Endothelial cell (in vitro differentiated cells): ENCODE measurements around the gene CLBA1. TPM values are rescaled to one million over a fixed set of nuclear protein-coding genes. Genes with fewer than 3 reads are reported as not detected.

Experiments
- DNase-seq: peaks from one replicate; pipeline ENCODE4 v3.0.0; 2021; ENCODE audit warnings: low spot score
- H3K27ac Mint-ChIP-seq: one replicate; pipeline ENCODE4 v1.8.0; 2021; ENCODE audit warnings: mixed read lengths, inconsistent platforms; ENCODE audit not compliant: unreplicated experiment
- H3K27me3 Mint-ChIP-seq: one replicate; pipeline ENCODE4 v1.8.0; 2021; ENCODE audit warnings: mild to moderate bottlenecking, moderate library complexity, mixed read lengths, inconsistent platforms; ENCODE audit not compliant: unreplicated experiment
- H3K36me3 Mint-ChIP-seq: one replicate; pipeline ENCODE4 v1.8.0; 2021; ENCODE audit warnings: mild to moderate bottlenecking, low read depth, mixed read lengths, inconsistent platforms; ENCODE audit not compliant: unreplicated experiment
- H3K4me1 Mint-ChIP-seq: one replicate; pipeline ENCODE4 v1.8.0; 2021; ENCODE audit warnings: mild to moderate bottlenecking, mixed read lengths, inconsistent platforms; ENCODE audit not compliant: unreplicated experiment
- H3K4me3 Mint-ChIP-seq: one replicate; pipeline ENCODE4 v1.8.0; 2021; ENCODE audit warnings: mild to moderate bottlenecking, mixed read lengths, inconsistent platforms; ENCODE audit not compliant: unreplicated experiment
- H3K9me3 Mint-ChIP-seq: one replicate; pipeline ENCODE4 v1.8.0; 2021; ENCODE audit warnings: mixed read lengths, inconsistent platforms; ENCODE audit not compliant: unreplicated experiment
- CTCF ChIP-seq: fragments of 200-600 bp; sonication (generic); IDR thresholded peaks from one replicate; pipeline ENCODE4 v1.5.0; 2021; ENCODE audit warnings: antibody characterized with exemption; ENCODE audit not compliant: unreplicated experiment
- total RNA-seq: library from RNA; stranded (reverse); fragmentation: NEBNext Ultra II Directional; extraction: Animal tissue kit (Norgen Biotek cat#: 25700); gene quantifications from one replicate; pipeline ENCODE4 v1.2.1, GENCODE V29; 2021; ENCODE audit not compliant: unreplicated experiment

Gene CLBA1
- total RNA-seq, 1 donor from 2014 or later: 13.5 TPM

- no peak overlapping the region for H3K4me3 Mint-ChIP-seq
- H3K36me3 Mint-ChIP-seq: peaks cover 34% of the 10 kb centered on the region
- no peak overlapping the region for H3K27ac Mint-ChIP-seq
- H3K9me3 Mint-ChIP-seq: peaks cover 4% of the 10 kb centered on the region
- peaks cover 40% of the 10 kb centered on the region for H3K4me1 Mint-ChIP-seq
- peaks cover 31% of the 10 kb centered on the region for H3K27me3 Mint-ChIP-seq
- TF ChIP-seq CTCF: no peak
- DNase-seq: no peak
Observed at GRCh38 chr14:104989236-104989950, 3.8 kb downstream of the CLBA1 start.

- peaks cover 39% of the 10 kb centered on the region for H3K4me1 Mint-ChIP-seq
Observed at GRCh38 chr14:104989951-104990303, 4.3 kb downstream of the CLBA1 start.

DNA sequence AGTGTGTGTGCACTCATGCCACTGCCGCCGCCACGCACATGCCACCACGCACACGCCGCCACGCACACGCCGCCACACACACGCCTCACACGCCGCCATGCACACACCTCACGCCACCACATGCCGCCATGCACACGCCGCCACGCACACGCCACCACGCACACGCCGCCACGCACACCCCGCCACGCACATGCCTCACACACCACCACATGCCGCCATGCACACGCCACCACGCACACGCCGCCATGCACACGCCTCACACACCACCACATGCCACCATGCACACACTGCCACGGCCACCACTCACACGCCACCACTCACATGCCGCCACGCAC lies 6.3 kb downstream of the CLBA1 start:
- TF ChIP-seq CTCF: no peak
- peak overlapping the region; percentile 88 for H3K4me3 Mint-ChIP-seq

More at GRCh38 chr14:104989951-104990303, 4.3 kb downstream of the CLBA1 start:
- peaks cover 34% of the 10 kb centered on the region for H3K36me3 Mint-ChIP-seq
- no peak overlapping the region for H3K27ac Mint-ChIP-seq
- H3K27me3 Mint-ChIP-seq: peaks cover 31% of the 10 kb centered on the region
- DNase-seq: no peak
- H3K9me3 Mint-ChIP-seq: peaks cover 4% of the 10 kb centered on the region
- TF ChIP-seq CTCF: no peak
- no peak overlapping the region for H3K4me3 Mint-ChIP-seq

GRCh38 chr14:104992501-104992900 lies 6.9 kb downstream of the CLBA1 start:
- no peak for DNase-seq
- Mint-ChIP-seq H3K4me1 (peaks cover 33% of the 10 kb centered on the region), H3K4me3 (peak overlapping the region; percentile 88), H3K9me3 (no peaks in the 10 kb centered on the region), H3K27me3 (peaks cover 22% of the 10 kb centered on the region), H3K27ac (peak overlapping the region; percentile 88), H3K36me3 (peaks cover 36% of the 10 kb centered on the region)
- TF ChIP-seq CTCF: no peak

More for the DNA sequence above, 6.3 kb downstream of the CLBA1 start:
- Mint-ChIP-seq H3K9me3 (peaks cover 4% of the 10 kb centered on the region), H3K36me3 (peaks cover 34% of the 10 kb centered on the region), H3K27ac (peak overlapping the region; percentile 88), H3K27me3 (peaks cover 28% of the 10 kb centered on the region), H3K4me1 (peaks cover 34% of the 10 kb centered on the region)
- no peak for DNase-seq

GRCh38 chr14:104993306-104993705 lies 7.7 kb downstream of the CLBA1 start:
- Mint-ChIP-seq H3K36me3 (peaks cover 37% of the 10 kb centered on the region), H3K9me3 (no peaks in the 10 kb centered on the region), H3K4me1 (peaks cover 27% of the 10 kb centered on the region), H3K27me3 (peaks cover 19% of the 10 kb centered on the region), H3K27ac (peak overlapping the region; percentile 57), H3K4me3 (peak overlapping the region; percentile 70)
- TF ChIP-seq CTCF: no peak
- no peak for DNase-seq
